ENCODE measurements around the gene NISCH.

DNA sequence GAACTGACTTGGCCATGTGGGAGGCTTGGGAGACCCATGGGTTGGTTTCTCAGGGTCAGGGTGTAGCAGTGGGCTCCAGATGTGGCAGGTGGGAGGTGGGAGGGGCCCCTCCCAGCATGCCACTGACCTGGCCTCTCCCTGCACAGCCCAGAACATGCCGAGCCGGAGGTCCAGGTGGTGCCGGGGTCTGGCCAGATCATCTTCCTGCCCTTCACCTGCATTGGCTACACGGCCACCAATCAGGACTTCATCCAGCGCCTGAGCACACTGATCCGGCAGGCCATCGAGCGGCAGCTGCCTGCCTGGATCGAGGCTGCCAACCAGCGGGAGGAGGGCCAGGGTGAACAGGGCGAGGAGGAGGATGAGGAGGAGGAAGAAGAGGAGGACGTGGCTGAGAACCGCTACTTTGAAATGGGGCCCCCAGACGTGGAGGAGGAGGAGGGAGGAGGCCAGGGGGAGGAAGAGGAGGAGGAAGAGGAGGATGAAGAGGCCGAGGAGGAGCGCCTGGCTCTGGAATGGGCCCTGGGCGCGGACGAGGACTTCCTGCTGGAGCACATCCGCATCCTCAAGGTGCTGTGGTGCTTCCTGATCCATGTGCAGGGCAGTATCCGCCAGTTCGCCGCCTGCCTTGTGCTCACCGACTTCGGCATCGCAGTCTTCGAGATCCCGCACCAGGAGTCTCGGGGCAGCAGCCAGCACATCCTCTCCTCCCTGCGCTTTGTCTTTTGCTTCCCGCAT, 31.8 kb downstream of the NISCH start:
- TF ChIP-seq EZH2phosphoT487 (IDR thresholded peaks at IDR 0.05; ENCODE audit: low read length) (no peak), EZH2 (optimal IDR thresholded peaks at IDR 0.05; ENCODE audit: low read depth, low read length) (no peak), CTCF (IDR thresholded peaks at IDR 0.05; ENCODE audit: low read length) (no peak)

All from MM.1S (cell line).